Neuronal stem cell (in vitro differentiated cells): Measurements from ENCODE around the gene NPAS2.

ENCODE experiments used
- DNase-seq: peaks from one replicate; pipeline ENCODE4 v3.0.0-alpha.2; 2013; ENCODE audit warnings: low spot score
- H2AFZ ChIP-seq: one replicate; pipeline ENCODE4 v1.6.1; 2013; ENCODE audit warnings: mild to moderate bottlenecking, low read length, inconsistent platforms
- H2AK5ac ChIP-seq: 2 replicates; pipeline ENCODE4 v1.6.1; 2013; ENCODE audit warnings: low read depth, mild to moderate bottlenecking, inconsistent platforms, low read length, moderate library complexity, mixed read lengths
- H2BK120ac ChIP-seq: 2 replicates; pipeline ENCODE4 v1.6.1; 2013; ENCODE audit warnings: low read depth, mild to moderate bottlenecking, inconsistent platforms, low read length, moderate library complexity, mixed read lengths
- H2BK12ac ChIP-seq: one replicate; pipeline ENCODE4 v1.6.1; 2013; ENCODE audit warnings: low read length, inconsistent platforms
- H2BK15ac ChIP-seq: 2 replicates; pipeline ENCODE4 v1.6.1; 2013; ENCODE audit warnings: mild to moderate bottlenecking, low read length, inconsistent platforms, mixed read lengths
- H2BK5ac ChIP-seq: one replicate; pipeline ENCODE4 v1.6.1; 2013; ENCODE audit warnings: inconsistent platforms, mild to moderate bottlenecking, low read length, moderate library complexity
- H3K14ac ChIP-seq: one replicate; pipeline ENCODE4 v1.6.1; 2013; ENCODE audit warnings: low read length, inconsistent platforms
- H3K18ac ChIP-seq: 2 replicates; pipeline ENCODE4 v1.6.1; 2013; ENCODE audit warnings: low read length, inconsistent platforms
- H3K23ac ChIP-seq: 2 replicates; pipeline ENCODE4 v1.6.1; 2013; ENCODE audit warnings: low read depth, mild to moderate bottlenecking, mixed read lengths, low read length, inconsistent platforms; ENCODE audit not compliant: poor library complexity
- H3K27ac ChIP-seq: replicated peaks from 3 replicates; pipeline ENCODE4 v1.5.1; 2013; ENCODE audit warnings: low read length, inconsistent platforms
- H3K27me3 ChIP-seq, 3 experiments: 2 replicates each; pipeline ENCODE4 v1.6.1; 2013; ENCODE audit warnings: low read length in 3 of 3, mild to moderate bottlenecking in 2 of 3, inconsistent platforms in 1 of 3, low read depth in 1 of 3, mixed read lengths in 1 of 3, moderate library complexity in 1 of 3; ENCODE audit not compliant: control insufficient read depth in 3 of 3, insufficient read depth in 3 of 3
- H3K36me3 ChIP-seq, 2 donors: replicated peaks in 1 of 2; 2 replicates each; pipeline ENCODE4 v1.6.1; 2013; ENCODE audit warnings: low read length in 2 of 2; ENCODE audit not compliant: control insufficient read depth in 2 of 2, insufficient read depth in 2 of 2
- H3K4ac ChIP-seq: 2 replicates; pipeline ENCODE4 v1.6.1; 2013; ENCODE audit warnings: inconsistent platforms, mild to moderate bottlenecking, low read length, moderate library complexity
- H3K4me1 ChIP-seq, 2 donors: 1 replicate in 1 of 2; 2 replicates in 1 of 2; pipeline ENCODE4 v1.6.1; 2013; ENCODE audit warnings: low read length in 2 of 2, low read depth in 1 of 2; ENCODE audit not compliant: control insufficient read depth in 2 of 2, insufficient read depth in 1 of 2
- H3K4me2 ChIP-seq: one replicate; pipeline ENCODE4 v1.6.1; 2013; ENCODE audit warnings: mild to moderate bottlenecking, low read length, inconsistent platforms; ENCODE audit not compliant: insufficient read depth, poor library complexity, severe bottlenecking
- H3K4me3 ChIP-seq, 2 donors: 2 replicates each; pipeline ENCODE4 v1.5.1; 2013; ENCODE audit warnings: low read length in 2 of 2, mild to moderate bottlenecking in 2 of 2, inconsistent platforms in 1 of 2, moderate library complexity in 1 of 2
- H3K79me1 ChIP-seq: one replicate; pipeline ENCODE4 v1.6.1; 2013; ENCODE audit warnings: low read depth, mild to moderate bottlenecking, inconsistent platforms, low read length, moderate library complexity
- H3K9ac ChIP-seq: one replicate; pipeline ENCODE4 v1.6.1; 2013; ENCODE audit warnings: mild to moderate bottlenecking, low read depth, low read length, inconsistent platforms; ENCODE audit not compliant: poor library complexity
- H3K9me3 ChIP-seq, 2 donors: replicated peaks in 1 of 2; 2 replicates each; pipeline versions ENCODE3 to v1.6.1; 2013; ENCODE audit warnings: low read length in 2 of 2, mild to moderate bottlenecking in 2 of 2, inconsistent platforms in 1 of 2, low read depth in 1 of 2, mixed read lengths in 1 of 2, moderate library complexity in 1 of 2; ENCODE audit not compliant: control insufficient read depth in 2 of 2, insufficient read depth in 1 of 2
- H4K8ac ChIP-seq: one replicate; pipeline ENCODE4 v1.6.1; 2013; ENCODE audit warnings: low read depth, mild to moderate bottlenecking, inconsistent platforms, low read length, moderate library complexity
- H4K91ac ChIP-seq: one replicate; pipeline ENCODE4 v1.6.1; 2013; ENCODE audit warnings: low read length, low read depth, mild to moderate bottlenecking, inconsistent platforms; ENCODE audit not compliant: poor library complexity
- WGBS, 2 donors: extraction: QIAGEN DNeasy Blood & Tissue Kit; methylation state at CpG; one replicate each; pipeline ENCODE4 v1.1.7; 2013; ENCODE audit warnings: missing lambda C conversion rate in 2 of 2, mixed read lengths in 1 of 2; ENCODE audit not compliant: insufficient read length in 2 of 2, insufficient replicate concordance in 1 of 2; ENCODE audit errors: extremely low coverage in 2 of 2; 5-methylcytosine and 5-hydroxymethylcytosine counted together

The NPAS2 gene

DNA sequence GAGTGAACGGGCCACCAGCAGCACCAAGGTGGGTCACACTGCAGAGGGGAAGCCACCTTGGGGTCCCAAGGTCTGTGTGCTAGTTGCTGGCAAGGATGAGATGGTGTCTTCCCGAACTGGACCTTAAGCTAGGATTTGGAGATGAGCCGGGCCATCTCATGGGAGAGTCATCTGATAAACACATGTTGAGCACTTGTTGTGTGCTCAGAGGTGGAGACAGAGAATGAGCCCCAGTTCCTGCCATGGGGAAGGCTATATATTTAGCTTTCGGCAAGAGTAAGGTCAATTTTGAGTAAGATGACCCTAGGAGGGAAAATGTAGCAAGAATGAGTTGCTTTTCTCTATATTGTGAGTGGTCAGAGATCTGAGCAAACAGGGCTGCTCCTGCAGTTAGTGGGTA is 140.7 kb downstream of the NPAS2 start:
- Histone ChIP-seq H2BK5ac (no peak overlapping the region), H2BK12ac (no peak overlapping the region), H3K9me3 (no peaks in the 10 kb centered on the region), H2BK120ac (no peak overlapping the region), H2AK5ac (peak overlapping the region; percentile 86), H3K79me1 (no peaks in the 10 kb centered on the region), H3K4ac (no peak overlapping the region), H3K27me3 (peaks cover 0 to 3% (median 0%) of the 10 kb centered on the region in 3 experiments), H2BK15ac (peak overlapping the region; percentile 69), H3K4me1 (no peaks in the 10 kb centered on the region), H3K36me3 (no peaks in the 10 kb centered on the region), H4K8ac (no peak overlapping the region), H2AFZ (no peak overlapping the region), H3K27ac (no peak overlapping the region), H3K18ac (peak overlapping the region; percentile 60), H3K4me2 (no peak overlapping the region), H3K9ac (peak overlapping the region; percentile 34), H3K4me3 (no peak overlapping the region), H3K23ac (peak overlapping the region; percentile 68), H4K91ac (no peak overlapping the region), H3K14ac (peak overlapping the region; percentile 77)
- WGBS, 2 donors, result no CpG with 5 or more reads among the region's 4 CpGs
- no peak for DNase-seq

DNA sequence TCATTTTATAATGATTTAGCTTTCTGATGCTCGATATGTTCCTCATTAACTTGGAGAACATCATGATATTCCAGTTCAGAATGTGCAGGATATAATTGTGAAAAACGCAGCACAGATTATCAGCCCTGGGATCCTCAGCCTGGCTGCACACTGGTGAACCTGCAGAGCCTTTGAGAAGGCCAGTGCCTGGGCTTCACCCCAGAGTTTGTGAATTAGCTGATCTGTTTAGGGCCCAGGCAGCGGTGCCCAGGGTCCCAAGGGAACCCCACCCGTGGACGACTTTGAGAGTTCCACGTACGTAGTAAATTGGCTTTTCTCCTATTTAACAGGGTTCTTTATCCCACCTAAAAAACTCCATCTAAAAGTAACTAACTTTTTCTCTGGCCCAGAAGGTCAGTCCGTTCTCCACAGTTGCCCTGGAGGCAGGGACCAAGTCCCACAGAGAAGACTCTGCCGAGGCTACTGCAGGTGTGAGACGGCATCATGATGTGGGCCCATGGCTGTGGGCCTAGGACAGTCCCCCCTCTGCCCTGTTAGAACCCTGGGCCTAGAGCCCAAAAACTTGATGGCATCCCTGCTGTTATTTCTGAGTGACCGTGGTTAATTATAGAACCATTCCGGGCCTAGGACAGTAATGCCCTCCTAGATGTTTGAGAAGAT is 142.6 kb downstream of the NPAS2 start:
- H3K9ac ChIP-seq, result no peak overlapping the region
- H3K23ac ChIP-seq, result no peak overlapping the region
- H3K4ac ChIP-seq, result no peak overlapping the region
- WGBS, 2 donors, result no CpG with 5 or more reads among the region's 12 CpGs
- H3K14ac ChIP-seq, result no peak overlapping the region
- no peaks in the 10 kb centered on the region for H3K36me3 ChIP-seq
- H3K4me1 ChIP-seq, result no peaks in the 10 kb centered on the region
- H2BK12ac ChIP-seq, result no peak overlapping the region
- no peak overlapping the region for H2AK5ac ChIP-seq
- no peak overlapping the region for H4K8ac ChIP-seq
- no peak overlapping the region for H3K27ac ChIP-seq
- H3K4me2 ChIP-seq, result no peak overlapping the region
- H2AFZ ChIP-seq, result no peak overlapping the region
- H4K91ac ChIP-seq, result no peak overlapping the region
- peaks cover 0 to 3% (median 0%) of the 10 kb centered on the region in 3 experiments for H3K27me3 ChIP-seq
- no peaks in the 10 kb centered on the region for H3K9me3 ChIP-seq
- no peak overlapping the region for H2BK5ac ChIP-seq
- H3K4me3 ChIP-seq, result no peak overlapping the region
- H3K18ac ChIP-seq, result peak overlapping the region; percentile 13
- H2BK120ac ChIP-seq, result no peak overlapping the region
- H2BK15ac ChIP-seq, result no peak overlapping the region
- no peak for DNase-seq
- H3K79me1 ChIP-seq, result no peaks in the 10 kb centered on the region

DNA sequence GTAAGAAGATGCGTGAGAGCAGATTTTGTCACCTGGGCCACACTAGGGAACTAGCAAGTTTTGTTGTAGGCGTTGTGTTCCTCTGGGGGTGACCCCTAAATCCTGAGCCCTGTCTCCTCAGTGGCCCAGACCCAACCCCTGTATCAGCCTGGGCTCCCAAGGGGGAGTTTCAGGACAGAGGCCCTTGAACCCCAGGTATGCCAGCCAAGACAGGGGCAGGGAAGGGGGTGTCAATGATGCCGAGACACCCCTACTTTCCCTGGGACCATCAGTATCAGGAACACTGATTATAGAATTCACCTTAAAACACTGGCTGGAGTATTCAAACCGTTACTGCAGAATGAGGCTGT is 143.1 kb downstream of the NPAS2 start:
- no peak overlapping the region for H3K4me3 ChIP-seq
- H4K8ac ChIP-seq, result no peak overlapping the region
- no peaks in the 10 kb centered on the region for H3K79me1 ChIP-seq
- no peaks in the 10 kb centered on the region for H3K9me3 ChIP-seq
- H4K91ac ChIP-seq, result no peak overlapping the region
- no peak overlapping the region for H2BK120ac ChIP-seq
- H2BK5ac ChIP-seq, result no peak overlapping the region
- no peak overlapping the region for H3K9ac ChIP-seq
- H2AFZ ChIP-seq, result no peak overlapping the region
- no peak overlapping the region for H3K23ac ChIP-seq
- no peak overlapping the region for H3K27ac ChIP-seq
- H2AK5ac ChIP-seq, result no peak overlapping the region
- no peaks in the 10 kb centered on the region for H3K4me1 ChIP-seq
- no peak overlapping the region for H3K4me2 ChIP-seq
- H3K27me3 ChIP-seq, result peaks cover 0 to 4% (median 0%) of the 10 kb centered on the region in 3 experiments
- no peak for DNase-seq
- H3K36me3 ChIP-seq, result no peaks in the 10 kb centered on the region
- no peak overlapping the region for H2BK15ac ChIP-seq
- H2BK12ac ChIP-seq, result no peak overlapping the region
- no peak overlapping the region for H3K14ac ChIP-seq
- H3K4ac ChIP-seq, result no peak overlapping the region
- H3K18ac ChIP-seq, result peak overlapping the region; percentile 61
- WGBS, 2 donors, result no CpG with 5 or more reads among the region's 4 CpGs

DNA sequence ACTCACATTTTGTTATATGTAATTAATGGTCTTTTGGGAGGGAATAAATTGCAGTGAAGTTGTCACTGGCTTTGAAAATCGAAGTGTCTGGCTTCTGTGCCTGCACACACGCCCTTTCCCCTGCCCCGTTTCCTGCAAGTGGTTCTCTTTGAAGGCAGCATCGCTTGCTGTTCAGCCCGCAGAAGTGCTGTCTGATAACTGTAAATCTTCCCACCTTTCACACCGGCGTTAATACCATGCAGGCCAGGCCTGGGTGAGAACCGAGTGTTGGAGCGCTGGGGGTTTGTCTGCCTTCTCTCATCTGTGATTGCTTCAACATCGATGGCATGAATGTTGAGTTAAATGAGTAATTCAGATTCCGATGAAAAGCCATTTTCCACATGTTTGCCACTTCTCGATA is 144.3 kb downstream of the NPAS2 start:
- Histone ChIP-seq H4K91ac (no peak overlapping the region), H2BK15ac (no peak overlapping the region), H3K27ac (no peak overlapping the region), H2BK120ac (no peak overlapping the region), H3K23ac (no peak overlapping the region), H3K4me1 (no peaks in the 10 kb centered on the region), H2AK5ac (no peak overlapping the region), H3K27me3 (peaks cover 0 to 9% (median 0%) of the 10 kb centered on the region in 3 experiments), H3K4me3 (no peak overlapping the region), H3K9me3 (no peaks in the 10 kb centered on the region), H2BK12ac (no peak overlapping the region), H3K14ac (no peak overlapping the region), H3K18ac (no peak overlapping the region), H3K9ac (no peak overlapping the region), H3K4me2 (no peak overlapping the region), H3K4ac (no peak overlapping the region), H2BK5ac (no peak overlapping the region), H2AFZ (no peak overlapping the region), H3K36me3 (no peaks in the 10 kb centered on the region), H3K79me1 (no peaks in the 10 kb centered on the region), H4K8ac (no peak overlapping the region)
- WGBS, 2 donors, result no CpG with 5 or more reads among the region's 12 CpGs
- no peak for DNase-seq
